GM10266 (cell line): ENCODE data around the gene ESRRG.

Experiments used
- DNase-seq: peaks from one replicate; pipeline ENCODE4 v3.0.0; 2012; ENCODE audit errors: extremely low spot score
- TF ChIP-seq, protein P1 (sequence below): IDR thresholded peaks from 2 replicates; pipeline ENCODE4 v1.5.1; 2012; ENCODE audit warnings: mild to moderate bottlenecking, low read depth; ENCODE audit not compliant: control insufficient read depth, insufficient read depth; ENCODE audit errors: missing control alignments

The ESRRG gene

DNA sequence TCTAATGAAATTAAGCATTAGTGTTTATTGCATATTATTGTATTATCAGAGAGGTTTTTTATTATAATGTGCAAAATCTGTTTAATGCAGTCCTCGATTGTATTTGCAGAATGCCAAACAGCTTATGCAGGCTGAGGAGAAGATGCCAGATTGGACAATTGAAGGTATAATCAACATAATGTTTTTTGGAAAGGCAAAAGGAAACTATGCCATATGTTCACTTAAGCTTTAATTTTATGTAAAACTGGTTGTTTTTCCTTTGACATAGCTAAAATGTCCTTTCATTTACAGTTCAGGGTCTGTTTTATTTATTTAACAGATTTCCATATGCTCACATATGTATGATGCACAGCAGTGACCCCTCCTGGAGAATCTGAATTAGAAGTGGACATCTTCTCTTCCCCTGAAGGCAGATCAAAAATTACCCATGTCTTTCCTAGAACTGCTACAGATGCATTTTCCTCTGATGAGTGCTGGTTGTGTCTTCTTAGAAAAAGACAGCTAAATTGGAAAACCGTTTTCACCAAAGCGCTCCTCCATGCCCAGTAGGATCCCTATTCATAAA is 156.5 kb downstream of the ESRRG start:
- TF ChIP-seq, protein P1, sequence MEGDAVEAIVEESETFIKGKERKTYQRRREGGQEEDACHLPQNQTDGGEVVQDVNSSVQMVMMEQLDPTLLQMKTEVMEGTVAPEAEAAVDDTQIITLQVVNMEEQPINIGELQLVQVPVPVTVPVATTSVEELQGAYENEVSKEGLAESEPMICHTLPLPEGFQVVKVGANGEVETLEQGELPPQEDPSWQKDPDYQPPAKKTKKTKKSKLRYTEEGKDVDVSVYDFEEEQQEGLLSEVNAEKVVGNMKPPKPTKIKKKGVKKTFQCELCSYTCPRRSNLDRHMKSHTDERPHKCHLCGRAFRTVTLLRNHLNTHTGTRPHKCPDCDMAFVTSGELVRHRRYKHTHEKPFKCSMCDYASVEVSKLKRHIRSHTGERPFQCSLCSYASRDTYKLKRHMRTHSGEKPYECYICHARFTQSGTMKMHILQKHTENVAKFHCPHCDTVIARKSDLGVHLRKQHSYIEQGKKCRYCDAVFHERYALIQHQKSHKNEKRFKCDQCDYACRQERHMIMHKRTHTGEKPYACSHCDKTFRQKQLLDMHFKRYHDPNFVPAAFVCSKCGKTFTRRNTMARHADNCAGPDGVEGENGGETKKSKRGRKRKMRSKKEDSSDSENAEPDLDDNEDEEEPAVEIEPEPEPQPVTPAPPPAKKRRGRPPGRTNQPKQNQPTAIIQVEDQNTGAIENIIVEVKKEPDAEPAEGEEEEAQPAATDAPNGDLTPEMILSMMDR: no peak
- DNase-seq: peak; percentile 4

DNA sequence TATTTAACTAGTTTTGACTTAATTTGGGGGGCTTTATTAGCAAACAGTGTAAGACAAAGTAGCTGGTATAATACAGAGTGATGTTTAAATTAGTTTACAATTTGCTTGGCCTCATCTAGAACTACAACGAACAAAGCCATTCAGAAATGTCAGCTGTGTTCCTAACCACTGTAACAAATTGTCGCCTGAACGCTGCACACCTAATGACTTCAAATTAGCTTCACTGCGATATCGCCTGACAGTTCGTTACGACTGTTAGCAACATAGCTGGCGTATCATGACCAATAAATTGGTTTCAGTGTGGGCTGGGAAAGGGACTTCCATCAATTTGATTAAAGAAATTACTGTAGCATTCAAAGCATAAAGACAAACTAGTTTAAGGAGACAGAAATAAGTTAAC is 160.1 kb downstream of the ESRRG start:
- DNase-seq: no peak
- TF ChIP-seq, protein P1: no peak

DNA sequence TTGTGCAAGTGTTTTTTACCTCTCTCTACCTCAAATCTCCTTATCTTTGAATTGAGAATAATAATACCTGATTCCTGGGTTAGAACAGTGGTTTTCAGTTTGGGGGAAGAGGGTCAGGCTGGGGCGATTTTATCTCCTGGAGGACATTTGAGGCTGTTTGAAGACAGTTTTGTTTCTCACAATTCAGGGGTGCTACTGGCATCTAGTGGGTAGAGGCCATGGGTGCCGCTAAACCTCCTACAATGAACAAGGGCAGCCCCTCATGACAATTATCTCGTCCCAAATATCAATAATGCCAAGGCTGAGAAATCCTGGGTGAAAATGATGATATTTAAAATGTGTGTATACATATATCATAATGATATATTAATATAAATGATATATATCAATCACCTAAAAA is 160.8 kb downstream of the ESRRG start:
- DNase-seq: no peak
- TF ChIP-seq, protein P1: no peak

DNA sequence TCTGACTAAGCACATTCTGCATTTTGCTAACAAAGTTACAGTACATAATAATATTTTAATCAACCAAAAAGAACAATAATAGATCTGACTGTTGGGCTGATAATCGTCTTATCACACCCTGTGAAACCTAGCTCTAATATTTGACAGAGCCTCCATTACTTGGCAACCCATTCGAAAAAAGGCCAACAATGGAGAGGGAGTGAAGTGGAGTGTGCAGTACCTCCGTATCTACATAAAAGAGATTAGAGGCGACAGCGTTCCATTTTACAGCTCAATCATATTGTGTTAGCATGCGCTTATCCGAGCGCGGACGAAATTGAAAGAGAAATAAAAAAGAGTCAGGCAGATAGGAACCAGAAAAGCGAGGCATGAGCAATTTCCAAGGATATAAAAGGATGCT is 162.7 kb downstream of the ESRRG start:
- no peak for DNase-seq

DNA sequence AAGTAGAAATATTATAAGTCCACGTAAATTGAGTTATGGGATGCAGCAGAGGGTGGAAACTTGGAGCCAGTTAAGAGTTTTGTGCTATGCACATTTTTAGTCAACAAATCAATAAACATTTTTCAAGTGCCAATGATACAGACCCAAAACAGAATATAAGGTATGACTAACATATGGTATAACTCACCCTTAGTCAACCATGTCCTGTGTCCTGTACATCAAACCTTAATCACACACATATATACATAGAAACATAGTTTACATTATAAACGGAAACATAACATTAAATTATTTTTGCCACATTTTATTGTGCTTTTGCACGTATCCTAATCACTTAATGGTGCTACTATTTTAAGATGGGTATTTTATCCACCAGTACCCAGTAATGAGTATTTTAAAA is 163.9 kb downstream of the ESRRG start:
- TF ChIP-seq, protein P1: no peak
- DNase-seq: no peak

More for the DNA sequence above, 162.7 kb downstream of the ESRRG start:
- TF ChIP-seq, protein P1: no peak

DNA sequence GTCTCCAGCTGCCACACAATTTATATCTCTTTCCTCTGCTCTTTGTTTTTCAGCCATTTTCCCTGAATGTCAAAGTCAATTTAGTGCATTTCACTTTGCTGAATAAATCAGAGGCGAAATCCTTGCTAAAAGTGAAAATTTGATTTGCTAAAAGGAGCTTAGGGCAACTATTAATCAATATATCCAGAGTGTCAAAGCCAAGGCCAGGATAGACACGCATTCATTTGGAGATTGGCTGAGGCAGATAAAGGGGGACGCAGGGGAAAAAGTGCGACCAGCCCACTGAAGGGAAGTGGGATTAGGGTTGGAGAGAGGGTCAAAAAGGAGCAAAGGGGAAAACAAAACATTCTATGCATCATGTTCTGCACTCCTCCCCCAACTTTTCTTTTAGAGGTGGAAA is 167.6 kb downstream of the ESRRG start:
- TF ChIP-seq, protein P1: no peak
- DNase-seq: no peak

DNA sequence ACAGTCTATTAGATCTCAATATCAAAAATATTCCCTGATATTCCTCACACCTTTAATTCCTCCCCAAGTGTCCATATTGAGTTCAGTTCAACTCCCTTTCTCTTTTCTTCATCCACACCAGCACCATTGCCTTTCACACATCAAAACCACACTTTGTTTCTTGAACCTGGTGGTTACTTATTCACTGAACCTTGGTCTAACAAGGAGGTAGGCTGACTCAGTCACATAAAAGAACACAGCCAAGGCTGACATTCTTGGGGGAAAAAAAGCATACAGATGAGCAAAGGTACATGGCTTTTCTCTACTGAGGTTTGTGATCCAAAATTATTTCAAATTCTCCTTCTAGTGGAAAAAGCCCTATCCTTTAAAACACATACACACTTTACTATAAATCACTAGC is 168.3 kb downstream of the ESRRG start:
- TF ChIP-seq, protein P1: no peak
- DNase-seq: no peak
